HL-60 (cell line): Measurements from ENCODE around the gene TMEM80.

Experiments used
- CTCF ChIP-seq: IDR thresholded peaks from one replicate; pipeline ENCODE4 v1.5.1; 2011; ENCODE audit warnings: low read length, control low read depth, inconsistent platforms; ENCODE audit not compliant: insufficient read depth
- GABPA ChIP-seq: IDR thresholded peaks from 2 replicates; pipeline ENCODE4 v1.6.1; 2012; ENCODE audit warnings: low read depth

- TF ChIP-seq CTCF (no peak), GABPA (no peak)
Observed at GRCh38 chr11:722346-722811, 26.8 kb downstream of the TMEM80 start.
